SIG-M5 treated with dmso at 0.1 percent for 504 hours (cell line): ENCODE measurements around the gene MAST3.

Experiments
- DNase-seq: peaks from one replicate; lab custom pipeline; 2025; ENCODE audit not compliant: unreplicated experiment; lab: John Stamatoyannopoulos, UW

MAST3 gene

DNA sequence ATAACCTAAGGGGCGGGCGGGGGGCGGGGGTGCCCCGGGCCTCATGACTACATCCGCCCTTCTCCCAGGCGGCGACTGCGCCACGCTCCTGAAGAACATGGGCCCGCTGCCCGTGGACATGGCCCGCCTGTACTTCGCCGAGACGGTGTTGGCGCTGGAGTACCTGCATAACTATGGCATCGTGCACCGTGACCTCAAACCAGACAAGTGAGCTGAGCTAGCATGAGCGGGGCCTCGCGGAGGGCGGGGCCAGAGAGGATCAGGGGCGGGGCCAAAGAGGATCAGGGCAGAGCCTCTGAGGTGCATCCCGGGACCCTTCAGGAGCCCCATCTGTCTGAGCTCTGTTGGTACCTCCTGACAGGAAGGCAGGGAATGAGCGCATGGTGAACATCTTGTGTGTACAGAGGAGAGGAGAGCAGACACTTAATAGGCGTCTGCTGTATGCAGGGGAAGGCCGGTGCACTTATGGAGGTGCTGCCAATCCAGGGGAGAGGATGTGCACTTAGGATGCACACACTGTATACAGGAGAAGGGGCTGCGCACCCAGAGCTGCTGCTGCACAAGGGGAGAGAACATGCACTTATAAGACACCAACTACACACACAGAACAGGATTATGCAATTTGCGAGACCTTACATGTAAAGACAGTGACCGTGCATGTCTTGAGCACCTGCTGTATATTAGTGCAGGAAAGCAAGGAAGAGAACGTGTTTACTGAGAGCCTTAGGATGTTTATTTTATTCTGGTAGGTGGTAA, 34.4 kb downstream of the MAST3 start:
- DNase-seq = no peak

DNA sequence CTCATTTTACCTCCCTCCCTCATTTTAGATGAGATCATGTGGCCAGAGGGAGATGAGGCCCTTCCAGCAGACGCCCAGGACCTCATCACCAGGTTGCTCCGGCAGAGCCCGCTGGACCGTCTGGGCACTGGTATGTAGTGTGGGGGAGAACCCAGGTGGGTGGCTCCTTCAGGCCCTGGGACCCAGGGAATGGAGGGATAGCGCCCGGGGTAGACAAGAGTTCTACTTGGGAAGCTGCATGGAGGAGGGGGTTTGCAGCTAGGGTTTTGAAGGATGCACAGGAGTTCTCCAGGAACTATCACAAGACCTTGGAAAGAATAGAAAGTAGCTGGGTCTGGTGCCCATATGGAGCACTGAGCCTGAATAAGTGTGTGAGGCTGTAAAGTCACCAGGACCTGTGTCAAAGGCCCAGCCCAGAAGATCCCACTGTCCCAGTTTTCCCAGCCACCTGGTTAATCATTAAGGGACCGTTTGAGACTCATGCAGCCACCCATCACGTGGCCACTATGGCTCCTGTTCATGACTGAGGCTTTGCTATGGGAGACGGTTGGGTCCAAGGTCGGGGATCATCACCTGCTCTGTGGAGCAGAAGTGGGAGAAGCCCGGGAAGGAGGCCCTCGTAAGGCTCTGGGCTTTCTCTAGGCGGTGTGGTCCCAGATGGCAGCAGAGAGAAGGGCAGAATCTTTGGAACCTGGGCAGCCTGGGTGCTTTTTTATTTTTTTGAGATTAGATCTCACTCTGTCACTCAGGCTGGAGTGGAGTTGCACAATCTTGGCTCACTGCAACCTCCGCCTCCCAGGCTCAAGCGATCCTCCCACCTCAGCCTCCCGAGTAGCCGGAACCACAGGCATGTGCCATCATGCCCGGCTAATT, 38.4 kb downstream of the MAST3 start:
- no peak for DNase-seq

DNA sequence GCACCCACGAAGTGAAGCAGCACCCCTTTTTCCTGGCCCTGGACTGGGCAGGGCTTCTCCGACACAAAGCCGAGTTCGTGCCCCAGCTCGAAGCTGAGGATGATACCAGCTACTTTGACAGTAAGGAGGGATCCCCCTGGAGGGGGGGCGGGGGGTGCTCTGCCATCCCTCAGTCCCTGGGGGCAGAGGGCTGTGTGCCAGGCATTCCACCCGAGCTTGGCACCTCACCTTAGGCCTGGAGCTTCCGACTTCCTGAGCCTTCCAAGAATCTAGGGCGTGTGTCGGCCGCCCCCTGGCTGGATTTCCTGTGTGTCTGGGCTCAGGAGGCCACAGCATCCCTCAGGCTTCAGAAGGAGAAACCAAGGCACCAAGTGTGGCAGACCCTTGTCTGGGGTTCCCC, 39.7 kb downstream of the MAST3 start:
- DNase-seq = no peak

DNA sequence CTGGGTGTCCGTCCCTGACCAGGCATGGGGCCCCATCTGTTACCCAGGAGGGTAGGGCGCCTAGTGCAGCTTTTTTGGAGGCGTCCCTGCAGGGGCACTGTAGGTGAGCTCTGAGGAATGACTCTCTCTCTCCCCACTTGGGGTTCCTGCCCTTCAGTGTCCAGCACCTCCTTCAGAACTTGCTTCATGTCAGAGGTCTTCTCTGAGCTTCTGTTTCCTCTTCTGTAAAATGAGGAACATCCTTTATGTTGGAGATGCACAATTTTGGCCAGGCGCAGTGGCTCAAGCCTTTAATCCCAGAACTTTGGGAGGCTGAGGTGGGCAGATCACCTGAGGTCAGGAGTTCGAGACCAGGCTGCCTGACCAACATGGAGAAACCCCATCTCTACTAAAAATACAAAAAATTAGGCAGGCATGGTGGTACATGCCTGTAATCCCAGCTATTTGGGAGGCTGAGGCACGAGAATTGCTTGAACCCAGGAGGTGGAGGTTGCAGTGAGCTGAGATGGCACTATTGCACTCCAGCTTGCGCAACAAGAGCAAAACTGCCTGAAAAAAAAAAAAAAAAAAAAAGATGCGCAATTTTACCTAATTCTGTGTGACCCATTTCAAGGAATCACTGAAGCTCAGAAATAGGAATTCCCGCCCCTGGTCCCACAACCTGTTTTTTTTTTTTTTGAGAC, 40.2 kb downstream of the MAST3 start:
- DNase-seq = no peak

DNA sequence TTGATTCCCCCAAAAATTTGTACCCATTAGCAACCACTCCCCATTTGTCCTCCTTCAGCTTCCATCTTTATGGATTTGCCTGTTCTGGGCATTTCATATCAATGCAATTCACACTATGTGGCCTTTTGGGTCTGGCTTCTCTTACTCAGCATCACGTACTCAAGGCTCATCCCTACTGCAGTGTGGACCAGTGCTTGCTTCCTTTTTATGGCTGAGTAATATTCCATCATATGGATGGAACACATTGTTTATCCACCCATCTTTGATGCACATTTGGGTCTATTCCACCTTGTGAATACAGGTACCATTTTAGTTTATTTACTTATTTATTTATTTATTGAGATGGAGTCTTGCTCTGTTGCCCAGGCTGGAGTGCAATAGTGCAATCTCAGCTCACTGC, 42.9 kb downstream of the MAST3 start:
- no peak for DNase-seq

DNA sequence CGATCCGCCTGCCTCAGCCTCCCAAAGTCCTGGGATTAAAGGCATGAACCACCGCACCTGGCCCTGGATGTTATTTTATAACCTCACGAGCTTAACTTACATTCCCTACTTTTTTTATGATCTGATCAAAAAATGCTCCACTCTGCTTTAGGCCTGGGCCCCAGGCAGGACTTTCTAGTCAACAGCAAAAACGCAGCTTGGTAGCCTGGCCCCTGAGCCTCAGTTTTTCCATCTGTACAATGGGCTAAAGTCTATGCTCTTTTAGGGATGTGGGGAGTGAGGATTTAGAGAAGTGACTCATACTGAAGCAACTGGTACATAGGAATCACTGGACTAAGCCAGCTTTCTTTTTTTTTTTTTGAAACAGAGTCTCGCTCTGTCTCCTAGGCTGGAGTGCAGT, 43.5 kb downstream of the MAST3 start:
- DNase-seq = peak; percentile 22

DNA sequence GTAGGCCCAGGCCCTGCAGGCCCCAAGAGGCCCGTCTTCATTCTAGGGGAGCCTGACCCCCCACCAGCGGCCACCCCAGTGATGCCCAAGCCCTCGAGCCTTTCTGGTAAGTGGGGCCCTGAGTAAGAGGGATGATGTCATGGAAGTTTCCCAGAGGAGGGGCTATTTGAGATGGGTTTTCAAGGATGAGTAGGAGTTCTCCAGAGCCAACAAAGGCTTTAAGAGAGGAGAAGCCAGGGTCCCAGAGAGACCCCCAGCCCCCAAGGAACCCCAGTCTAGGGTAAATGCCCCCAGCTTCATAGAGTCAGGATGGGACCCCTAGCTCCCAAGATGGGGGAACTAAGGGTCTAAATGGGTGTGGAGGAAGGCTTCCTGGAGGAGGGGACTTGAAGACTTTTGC, 46.3 kb downstream of the MAST3 start:
- DNase-seq = no peak

DNA sequence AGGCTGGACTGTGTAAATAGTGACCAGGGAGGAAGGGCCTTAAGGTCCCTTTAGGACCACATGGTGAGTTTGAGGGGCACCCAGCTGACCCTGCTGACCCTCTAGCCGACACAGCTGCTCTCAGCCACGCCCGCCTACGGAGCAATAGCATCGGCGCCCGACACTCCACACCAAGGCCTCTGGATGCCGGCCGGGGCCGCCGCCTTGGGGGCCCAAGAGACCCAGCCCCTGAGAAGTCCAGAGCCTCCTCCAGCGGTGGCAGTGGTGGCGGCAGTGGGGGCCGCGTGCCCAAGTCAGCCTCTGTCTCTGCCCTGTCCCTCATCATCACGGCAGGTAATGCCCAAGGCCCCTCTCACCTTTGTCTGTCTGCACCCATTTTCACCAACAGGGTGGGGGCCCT, 46.8 kb downstream of the MAST3 start:
- no peak for DNase-seq

DNA sequence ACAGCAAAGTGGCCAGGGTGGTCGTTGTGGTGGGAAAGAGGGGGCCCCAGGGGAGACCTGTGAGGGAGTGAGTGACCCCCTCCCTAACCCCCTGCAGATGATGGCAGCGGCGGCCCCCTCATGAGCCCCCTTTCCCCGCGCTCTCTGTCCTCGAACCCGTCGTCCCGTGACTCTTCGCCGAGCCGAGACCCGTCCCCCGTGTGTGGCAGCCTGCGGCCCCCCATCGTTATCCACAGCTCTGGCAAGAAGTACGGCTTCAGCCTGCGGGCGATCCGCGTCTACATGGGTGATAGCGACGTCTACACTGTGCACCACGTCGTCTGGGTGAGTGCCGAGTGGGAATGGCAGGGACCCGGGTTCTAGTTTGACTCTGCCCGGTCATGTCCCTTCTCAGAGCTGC, 47.3 kb downstream of the MAST3 start:
- no peak for DNase-seq

DNA sequence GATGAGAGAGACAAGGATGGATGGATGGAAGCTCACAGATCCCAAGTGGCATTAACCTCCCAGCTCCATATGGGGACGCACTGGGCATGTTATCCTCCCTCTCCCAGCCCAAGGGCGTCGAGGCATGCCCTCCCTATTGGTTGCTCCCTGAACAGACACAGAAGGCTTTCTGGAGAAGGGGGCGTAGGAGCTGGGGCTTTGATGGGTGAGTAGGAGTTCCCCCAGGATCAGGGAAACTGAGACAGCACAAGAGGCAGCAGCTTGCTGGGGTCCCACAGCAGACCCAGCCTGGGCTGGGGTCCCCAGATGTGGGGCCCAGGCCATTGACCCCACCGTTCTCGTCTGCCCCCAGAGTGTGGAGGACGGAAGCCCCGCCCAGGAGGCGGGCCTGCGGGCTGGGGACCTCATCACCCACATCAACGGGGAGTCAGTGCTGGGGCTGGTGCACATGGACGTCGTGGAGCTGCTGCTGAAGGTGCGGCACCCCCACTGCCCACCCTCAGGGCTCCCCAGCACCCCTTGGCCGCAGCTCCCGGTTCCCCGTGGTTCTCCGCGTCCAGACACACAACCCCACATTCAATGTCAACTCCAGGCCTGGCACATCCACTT, 47.9 kb downstream of the MAST3 start:
- no peak for DNase-seq

DNA sequence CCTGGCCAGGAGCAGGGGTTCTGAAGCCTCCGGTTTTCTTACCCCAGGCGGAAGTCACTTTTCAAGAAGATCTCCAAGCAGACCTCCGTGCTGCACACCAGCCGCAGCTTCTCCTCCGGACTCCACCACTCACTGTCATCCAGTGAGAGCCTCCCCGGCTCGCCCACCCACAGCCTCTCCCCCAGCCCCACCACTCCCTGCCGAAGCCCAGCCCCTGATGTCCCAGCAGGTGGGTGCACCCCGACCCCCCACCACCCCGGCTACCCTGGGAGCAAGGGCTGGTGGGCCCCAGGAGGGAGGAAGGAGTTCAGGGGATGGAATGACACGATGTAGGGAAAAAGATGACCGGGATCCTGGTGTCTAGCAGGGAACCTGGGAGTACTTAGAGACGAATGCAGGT, 49.8 kb downstream of the MAST3 start:
- no peak for DNase-seq

DNA sequence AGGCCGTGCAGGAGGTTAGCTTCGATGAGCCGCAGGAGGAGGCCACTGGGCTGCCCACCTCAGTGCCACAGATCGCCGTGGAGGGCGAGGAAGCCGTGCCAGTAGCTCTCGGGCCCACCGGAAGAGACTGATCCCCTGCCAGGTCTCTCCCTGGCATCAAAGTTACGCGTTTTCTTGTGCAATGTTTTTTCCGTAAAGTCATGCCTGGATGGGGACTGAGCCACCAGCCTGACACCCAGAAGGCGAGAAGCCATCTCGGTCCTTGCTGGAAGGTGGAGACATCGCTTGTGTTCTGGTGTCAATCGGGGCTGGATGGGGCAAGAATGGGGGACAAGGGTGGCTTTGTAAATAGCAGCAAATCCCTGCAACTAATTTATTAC, 52.0 kb downstream of the MAST3 start:
- DNase-seq = no peak

DNA sequence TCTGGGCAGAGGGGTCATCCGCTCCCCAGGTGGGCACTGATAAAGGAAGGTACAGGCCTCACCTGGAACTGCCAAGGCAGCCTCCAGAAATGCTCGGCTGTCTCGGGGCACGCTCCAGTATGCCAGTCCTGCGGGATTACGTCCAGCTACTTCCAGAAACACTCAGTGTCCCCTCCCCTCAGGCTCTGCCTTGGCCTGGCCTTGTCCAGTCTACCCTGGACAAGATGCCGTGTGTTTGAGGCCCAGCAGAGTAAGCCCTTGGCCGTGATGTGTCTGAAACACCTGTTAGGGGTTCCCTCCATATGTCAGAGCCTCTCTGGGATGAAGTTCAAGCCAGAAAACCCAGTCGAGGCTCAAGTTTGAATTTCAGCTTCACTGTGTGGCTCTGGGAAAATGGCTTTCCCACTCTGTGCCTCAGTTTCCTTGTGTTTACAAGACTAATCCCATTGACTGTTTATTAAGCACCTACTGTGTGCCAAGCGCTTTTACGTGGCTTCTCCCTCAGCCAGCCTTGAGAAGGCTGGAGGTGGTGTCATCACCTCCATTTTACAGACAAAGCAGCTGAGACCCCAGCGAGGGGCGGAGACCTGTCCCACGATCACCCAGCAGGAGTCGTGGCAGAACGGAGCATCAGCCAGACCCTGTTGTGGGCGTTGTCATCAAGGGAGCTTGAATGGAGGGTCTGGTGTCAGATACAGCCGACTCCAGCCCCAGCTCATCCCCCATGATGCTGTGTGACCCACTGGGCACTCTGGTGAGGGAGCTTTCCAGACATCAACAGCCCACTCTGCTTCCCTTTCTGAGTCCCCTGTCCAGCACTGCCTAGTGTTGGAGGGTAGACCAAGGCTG, 53.4 kb downstream of the MAST3 start:
- no peak for DNase-seq

DNA sequence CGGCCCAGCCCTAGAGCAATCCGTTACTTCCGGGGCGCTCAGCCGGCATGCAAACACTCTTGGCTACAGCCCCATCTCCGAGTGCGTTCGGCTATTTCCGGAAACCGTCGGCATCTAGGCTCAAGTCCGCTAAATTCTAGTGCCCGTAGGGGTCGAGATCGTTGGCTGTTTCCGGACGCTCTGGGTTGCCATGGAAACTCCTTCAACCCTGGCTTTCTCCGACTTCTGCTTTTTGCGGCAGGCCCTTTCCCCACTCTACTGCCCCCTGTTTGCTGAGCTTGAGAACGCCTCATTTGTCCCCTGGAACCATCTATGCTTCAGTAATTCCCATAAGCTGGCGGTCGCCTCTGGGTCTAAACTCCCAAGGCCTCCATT, 54.9 kb downstream of the MAST3 start:
- peak; percentile 99 for DNase-seq

DNA sequence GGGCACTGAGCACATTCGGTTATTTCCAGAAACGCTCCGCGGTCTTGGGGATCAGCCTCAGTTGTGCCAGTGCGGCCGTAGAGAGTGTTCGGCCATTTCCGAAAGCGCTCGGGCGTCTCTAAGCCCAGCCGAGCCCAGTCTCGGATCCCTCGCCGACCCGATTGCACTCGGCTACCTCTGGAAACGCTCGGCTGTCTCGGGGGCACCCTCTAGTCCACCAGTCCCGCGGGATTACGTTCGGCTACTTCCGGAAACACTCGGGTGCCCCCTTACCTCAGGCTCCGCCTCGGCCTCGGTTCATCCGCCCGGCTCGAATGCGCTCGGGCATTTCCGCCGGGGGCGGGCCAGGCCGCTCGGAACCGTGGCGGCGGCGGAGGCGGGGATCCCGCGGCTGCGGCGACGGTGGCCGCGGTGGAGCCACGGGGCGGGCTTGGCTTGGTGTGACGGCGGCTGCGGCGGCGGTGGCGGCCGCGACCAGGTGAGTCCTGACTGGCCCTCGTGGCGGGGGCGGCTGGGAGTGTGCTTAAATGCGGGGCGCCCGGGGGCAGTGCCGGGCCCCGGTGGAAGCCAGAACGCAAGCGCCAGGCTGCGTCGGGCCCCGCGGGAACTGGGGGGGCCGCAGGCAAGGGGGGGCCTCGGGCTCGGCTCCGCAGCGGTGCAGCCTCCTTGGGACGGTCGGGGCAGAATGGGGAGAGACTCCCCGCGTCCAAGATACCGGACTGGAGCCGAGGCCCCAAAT, 55.4 kb downstream of the MAST3 start, which contains the start of gene PIK3R2:
TSS of gene PIK3R2 (plus strand) at position 347 of the 739 bp plus-strand sequence. CDS start 2,717 bp downstream, outside the sequence.
- peak; percentile 96 for DNase-seq

DNA sequence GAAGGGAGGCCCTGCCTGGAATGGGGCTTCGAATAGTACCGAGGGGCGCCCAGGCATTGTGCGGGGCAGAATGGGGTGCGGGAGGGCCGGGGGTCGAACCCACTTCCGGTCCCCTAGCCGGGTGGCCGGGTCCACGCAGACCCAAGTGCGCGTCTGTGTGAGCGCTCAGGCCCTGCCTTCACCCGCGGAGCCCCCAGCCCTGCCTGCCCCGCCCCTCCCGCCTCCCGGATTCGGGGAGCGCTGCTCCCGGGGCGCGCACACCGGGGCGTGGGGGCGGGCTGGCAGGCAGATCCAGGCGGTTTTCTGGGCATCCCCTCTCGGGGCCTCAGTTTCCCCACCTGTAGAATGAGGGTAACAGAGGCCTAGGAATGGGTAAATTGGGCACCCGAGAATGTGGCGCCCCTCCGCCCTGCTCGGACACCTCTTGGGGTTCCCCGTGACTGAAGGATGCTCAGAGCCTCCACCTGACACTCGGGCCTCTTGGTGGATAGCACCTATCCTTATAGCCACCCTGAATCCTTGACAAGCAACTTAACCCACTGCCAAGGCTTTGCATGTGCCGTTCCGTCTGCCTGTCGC, 56.1 kb downstream of the MAST3 start:
- DNase-seq = no peak

DNA sequence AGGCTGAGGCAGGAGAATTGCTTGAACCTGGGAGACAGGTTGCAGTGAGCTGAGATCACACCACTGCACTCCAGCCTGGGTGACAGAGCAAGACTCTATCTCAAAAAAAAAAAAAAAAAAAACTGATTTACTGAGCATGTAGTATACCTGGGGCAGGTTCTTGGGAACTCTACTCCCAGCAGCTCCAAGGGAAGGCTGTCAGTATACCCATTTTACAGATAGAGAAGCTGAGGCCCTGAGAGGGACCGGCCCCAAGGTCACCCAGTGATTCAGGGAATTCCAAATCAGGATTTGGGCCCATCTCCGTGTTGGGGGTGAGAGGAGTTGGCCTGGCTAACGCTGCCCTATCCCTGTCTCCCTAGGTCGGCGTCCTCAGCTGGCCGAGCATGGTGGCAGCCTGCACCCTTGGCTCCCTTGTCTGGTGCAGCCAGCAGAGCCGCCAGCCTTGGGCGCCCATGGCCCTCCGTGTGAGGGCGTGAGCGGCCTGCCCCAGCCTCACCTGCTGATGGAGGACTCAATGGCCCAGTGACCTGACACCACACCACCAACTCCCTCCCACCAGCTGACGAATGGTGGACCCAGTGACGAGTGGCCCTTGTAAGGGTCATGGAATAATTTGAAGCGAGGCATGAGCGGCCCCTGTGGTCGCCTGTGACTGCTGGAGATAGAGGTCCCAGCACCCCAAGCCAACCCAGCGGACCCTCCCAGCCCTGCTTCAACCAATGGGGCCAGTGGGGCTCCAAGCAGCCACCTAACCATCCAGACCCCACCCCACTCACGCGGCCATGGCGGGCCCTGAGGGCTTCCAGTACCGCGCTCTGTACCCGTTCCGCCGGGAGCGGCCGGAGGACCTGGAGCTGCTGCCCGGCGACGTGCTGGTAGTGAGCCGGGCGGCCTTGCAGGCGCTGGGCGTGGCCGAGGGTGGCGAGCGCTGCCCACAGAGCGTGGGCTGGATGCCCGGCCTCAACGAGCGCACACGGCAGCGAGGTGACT, 57.8 kb downstream of the MAST3 start:
- DNase-seq = no peak

DNA sequence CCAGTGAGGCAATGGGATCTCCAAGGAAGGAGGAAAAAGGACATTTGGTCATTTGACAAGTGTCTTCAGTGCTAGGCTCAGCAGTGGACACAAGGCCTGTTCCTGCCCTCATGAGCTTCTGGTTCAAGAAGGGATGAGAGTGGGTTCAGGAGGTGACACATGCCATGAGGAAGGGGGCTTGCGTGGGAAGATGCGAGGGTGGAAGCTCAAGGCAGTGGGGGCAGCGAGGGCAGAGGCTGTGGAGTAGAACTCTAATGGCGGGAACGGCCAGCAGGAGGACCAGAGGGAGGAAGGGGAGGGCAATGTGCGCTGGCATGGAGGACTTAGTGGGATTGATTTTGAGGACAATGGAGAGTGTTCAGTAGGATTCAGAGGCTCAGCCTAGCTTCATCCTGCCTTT, 58.7 kb downstream of the MAST3 start:
- no peak for DNase-seq
